Subcutaneous adipose tissue (tissue), 4 donors: ENCODE measurements around the gene TMEM86B. TPM values are rescaled to one million over a fixed set of nuclear protein-coding genes. Genes with fewer than 3 reads are reported as not detected.

Experiments
- total RNA-seq, 4 donors: library from RNA; depleted of rRNA; stranded (reverse); fragments of >200 nt; gene quantifications; one replicate each; pipeline ENCODE4 v1.1.0, GENCODE V29; 2016
- TF ChIP-seq, protein P1 (sequence below): fragments of 450-650 bp; IDR thresholded peaks from one replicate; pipeline ENCODE4 v1.5.1; 2016; ENCODE audit warnings: low read depth, mild to moderate bottlenecking, control low read depth, antibody characterized with exemption, moderate library complexity

TMEM86B gene
- total RNA-seq, 4 donors from 2014 or later, result 0.22 to 2.3 TPM; not detected in 2

DNA sequence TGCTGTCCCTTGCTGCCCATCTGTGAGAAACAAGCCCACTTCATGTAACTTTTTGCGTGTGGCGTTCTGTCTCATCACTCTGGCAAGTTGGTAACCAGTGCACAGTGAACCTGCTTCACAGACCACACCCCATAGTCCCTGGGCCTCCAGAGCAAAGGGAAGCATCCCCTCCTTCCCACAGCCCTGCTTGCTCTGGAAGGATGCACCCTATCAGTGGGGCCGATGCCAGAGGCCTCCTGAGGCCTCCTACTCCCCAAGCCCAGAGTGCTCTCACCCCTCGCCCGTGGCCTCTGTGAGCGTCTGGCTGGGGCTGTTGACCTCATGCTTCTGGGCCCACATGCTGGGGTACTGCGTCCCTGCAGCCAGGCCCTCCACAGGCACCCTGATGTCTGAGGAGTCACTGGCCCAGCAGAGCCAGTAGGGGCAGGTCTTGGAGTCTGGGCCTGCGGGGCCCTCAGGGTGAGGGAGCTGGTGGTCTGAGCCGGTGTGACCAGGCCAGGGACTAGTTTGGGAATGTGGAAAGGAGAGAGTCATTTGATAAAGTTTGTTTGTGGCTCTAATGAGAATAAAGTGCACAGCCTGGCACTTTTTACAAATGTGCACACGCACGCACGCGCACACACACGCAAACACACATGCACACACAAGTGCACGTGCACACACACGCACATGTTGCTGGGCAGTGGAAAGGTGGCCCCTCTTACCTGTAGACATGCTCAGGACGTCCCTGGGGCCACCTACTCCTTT lies 5.1 kb downstream of the TMEM86B start:
- TF ChIP-seq, protein P1, sequence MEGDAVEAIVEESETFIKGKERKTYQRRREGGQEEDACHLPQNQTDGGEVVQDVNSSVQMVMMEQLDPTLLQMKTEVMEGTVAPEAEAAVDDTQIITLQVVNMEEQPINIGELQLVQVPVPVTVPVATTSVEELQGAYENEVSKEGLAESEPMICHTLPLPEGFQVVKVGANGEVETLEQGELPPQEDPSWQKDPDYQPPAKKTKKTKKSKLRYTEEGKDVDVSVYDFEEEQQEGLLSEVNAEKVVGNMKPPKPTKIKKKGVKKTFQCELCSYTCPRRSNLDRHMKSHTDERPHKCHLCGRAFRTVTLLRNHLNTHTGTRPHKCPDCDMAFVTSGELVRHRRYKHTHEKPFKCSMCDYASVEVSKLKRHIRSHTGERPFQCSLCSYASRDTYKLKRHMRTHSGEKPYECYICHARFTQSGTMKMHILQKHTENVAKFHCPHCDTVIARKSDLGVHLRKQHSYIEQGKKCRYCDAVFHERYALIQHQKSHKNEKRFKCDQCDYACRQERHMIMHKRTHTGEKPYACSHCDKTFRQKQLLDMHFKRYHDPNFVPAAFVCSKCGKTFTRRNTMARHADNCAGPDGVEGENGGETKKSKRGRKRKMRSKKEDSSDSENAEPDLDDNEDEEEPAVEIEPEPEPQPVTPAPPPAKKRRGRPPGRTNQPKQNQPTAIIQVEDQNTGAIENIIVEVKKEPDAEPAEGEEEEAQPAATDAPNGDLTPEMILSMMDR, result no peak

DNA sequence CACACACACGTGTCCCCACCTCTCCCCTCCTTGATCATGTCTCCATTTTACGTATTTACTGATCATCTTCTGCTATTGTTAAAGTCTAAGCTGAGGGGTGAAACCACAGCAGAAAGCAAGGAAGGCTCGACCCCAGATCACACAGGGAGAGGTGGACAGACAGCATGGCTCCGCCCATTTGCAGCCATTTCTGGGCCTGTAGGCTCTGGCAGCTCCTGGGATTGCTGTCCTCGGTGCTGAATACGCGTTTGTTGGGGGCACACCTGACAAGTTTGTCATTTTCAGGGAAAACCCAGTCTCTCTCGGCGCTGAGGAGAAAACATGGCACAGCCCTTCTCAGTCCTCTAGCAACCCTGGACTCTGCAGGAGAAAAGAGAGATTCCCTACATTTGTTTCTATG lies 8.0 kb downstream of the TMEM86B start:
- TF ChIP-seq, protein P1, result no peak

DNA sequence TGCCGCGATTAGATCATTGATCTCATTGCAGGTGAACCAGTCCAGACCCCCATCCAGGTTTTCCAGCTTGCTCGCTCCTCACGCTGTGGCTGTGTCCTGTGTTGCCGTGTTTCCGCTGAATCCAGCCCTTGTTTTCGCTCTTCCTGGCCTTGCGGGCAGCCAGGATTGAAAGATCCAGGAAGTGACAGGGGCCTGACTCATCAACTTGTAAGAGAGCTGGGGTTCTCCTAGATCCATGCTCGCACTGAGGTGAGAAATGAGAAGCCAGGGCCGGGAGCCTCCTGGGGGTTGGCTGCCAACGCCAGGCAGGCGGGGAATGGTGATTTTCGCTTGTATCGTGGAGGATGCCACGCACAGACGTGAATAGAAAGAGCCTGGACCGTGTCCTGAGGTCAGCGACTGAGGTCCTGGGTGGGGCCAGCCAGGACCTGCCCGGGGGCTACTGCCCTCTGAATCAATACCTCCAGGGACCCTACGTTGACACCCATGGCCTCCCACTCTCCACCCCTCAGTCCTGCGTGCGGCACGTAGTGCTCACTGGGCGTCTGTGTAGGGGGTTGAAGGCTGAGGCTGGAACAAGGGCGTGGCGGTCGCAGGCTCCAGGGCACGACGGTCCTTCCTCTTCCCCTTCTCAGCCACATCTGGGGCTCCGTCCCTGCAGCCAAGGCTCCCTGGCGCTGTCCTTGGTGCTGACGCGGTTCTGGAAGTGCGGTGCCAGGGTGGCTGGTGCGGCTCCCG lies 11.9 kb downstream of the TMEM86B start:
- TF ChIP-seq, protein P1, result no peak

DNA sequence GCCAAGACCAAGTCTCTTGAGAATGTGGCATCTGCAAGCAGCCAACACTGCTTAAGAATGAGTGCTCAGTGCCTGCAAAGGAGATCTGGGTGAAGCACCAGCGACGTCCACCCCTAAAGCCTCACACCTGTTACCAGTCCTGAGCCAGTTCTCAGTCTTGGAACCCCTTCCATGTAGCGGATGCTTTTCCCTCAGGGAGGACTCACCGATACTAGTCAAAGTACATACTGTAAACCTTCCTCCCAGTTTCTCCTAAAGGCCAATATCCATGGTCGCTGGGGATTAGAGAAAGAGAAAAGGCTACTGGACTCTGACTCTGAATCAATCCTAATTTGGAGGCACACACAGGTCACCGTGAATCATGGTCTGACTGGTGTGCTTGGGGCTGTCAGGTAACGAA lies 15.0 kb downstream of the TMEM86B start:
- TF ChIP-seq, protein P1, result no peak

GRCh38 chr19:55212447-55212846 lies 16.1 kb downstream of the TMEM86B start:
- TF ChIP-seq, protein P1, result no peak

DNA sequence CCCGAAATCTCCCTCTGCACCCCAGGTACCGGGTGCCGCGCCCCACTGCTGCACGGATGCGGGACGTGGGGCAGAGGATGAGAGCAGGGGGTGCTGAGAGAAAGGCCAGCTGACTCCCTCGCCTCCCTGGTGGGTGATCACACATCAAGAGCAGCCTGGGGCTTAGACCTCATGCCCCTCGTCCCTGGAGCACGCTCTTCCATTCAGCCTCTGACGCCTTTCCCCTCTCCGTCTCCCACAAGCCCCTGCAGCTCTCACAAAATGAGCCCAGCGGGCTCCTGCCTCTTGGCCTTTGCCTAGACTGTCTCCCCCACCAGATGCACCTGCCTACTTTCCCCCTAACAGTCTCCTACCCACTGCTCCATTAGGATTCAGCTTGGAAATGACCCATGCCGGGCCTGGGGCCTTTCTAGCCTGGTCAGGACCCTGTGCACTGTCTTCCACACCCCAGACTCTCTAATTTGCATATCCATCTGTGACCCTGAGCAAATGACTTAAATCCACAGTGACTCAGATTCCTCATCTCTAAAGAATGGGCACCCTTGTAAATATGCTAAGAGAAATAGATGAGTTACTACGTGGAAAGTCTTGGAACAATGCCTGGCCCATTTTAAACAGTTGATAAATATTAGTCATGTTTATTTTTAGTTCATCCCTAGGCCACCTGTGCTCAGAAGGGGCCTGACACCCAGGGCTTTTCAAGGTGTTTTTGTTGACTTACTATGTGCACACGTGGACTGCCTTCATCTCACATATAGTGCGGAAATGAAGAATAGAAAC lies 18.7 kb downstream of the TMEM86B start:
- TF ChIP-seq, protein P1, result no peak
